ENCODE measurements around the gene FSTL5. TPM values are rescaled to one million over a fixed set of nuclear protein-coding genes. Genes with fewer than 3 reads are reported as not detected.
"Not testable (repeated sequence)": the region's sequence is repeated elsewhere in the genome, so short reads cannot be mapped to it uniquely, and the experiment has no call there.

Gene FSTL5
- not detected in 2 replicates for total RNA-seq (2012; rRNA removed)

DNA sequence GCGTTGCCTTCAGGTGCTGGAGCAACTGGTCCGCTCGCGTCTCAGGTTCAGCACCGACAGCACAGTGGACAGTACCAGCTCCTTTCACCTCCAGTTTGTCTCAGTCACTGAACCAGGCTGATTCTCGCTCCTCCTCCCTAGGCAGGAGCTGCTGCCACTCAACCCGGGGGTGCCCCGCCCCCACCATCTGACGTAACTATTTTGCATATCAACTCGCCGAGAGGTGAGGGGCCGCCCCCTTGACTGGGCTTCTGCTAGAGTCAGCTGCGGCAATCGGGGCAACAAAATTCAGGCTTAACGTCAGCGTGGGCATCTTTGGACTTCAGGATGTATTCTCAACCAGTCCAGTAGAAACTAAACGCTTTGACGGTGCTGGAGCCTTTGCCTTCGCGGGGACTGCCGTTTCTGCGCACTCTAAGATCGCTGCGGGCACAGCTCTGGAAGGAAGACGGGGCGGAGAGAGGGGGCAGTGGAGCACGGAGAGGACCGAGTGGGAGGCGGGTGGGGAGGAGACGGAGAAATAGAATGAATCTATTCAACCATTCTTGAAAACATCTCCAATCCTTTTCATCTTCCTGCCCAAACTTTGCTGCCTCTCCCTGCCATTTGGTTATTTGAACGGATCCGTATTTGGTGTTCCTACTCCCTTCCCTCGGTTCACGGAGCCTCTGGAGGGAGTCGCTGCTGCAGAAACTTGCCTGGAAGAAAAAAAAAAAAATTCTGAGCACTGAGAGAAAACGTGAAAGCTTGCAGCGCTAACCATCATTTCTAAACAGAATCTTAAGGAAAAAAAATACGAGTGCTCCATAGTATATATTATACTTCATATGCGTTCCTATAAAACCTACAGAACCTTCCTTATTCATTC is at the start of gene FSTL5:
FSTL5 (minus strand) TSS at position 109 of the 868 bp plus-strand sequence. CDS start 52,604 bp downstream, outside the sequence.
- H3K27me3 ChIP-seq (ENCODE audit: control insufficient read depth, insufficient read depth, low read length): peaks cover 3% of the 10 kb centered on the region
- peaks cover 18% of the 10 kb centered on the region for H3K4me1 ChIP-seq (ENCODE audit: control insufficient read depth, insufficient read depth, low read length)
- H3K9me3 ChIP-seq (replicated peaks; ENCODE audit: low read length): no peaks in the 10 kb centered on the region
- peak within 1 kb of the TSS; percentile 90 for H3K4me2 ChIP-seq (ENCODE audit: low read length)
- peak within 1 kb of the TSS; percentile 23 for H3K9ac ChIP-seq (ENCODE audit: low read depth, low read length)
- no peaks in the 10 kb centered on the region for H3K36me3 ChIP-seq (ENCODE audit: insufficient read depth, low read length)
- peak within 1 kb of the TSS; percentile 74 for H3K4me3 ChIP-seq (ENCODE audit: low read length)

DNA sequence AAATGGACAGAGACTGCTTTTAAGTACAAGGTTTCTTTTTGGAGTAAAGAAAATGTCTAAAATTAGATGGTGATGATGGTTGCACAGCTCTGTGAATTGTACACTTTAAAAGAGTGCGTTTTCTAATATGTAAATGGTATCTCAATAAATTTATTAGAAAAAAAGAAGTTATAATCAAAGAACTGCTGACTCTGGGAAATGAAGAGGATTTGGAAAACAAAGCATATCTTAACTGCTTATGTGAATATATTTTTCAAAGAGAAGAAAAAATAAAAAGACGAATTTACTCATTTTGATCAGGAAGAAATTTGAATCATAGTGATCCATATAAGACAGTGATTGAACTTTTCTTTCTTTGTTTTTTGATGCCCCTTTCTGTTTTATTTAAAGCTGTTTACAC is 45.9 kb upstream of the FSTL5 start:
- H3K9ac ChIP-seq (ENCODE audit: low read depth, low read length): no peak overlapping the region
- no peaks in the 10 kb centered on the region for H3K9me3 ChIP-seq (replicated peaks; ENCODE audit: low read length)
- no peaks in the 10 kb centered on the region for H3K4me1 ChIP-seq (ENCODE audit: control insufficient read depth, insufficient read depth, low read length)
- H3K4me3 ChIP-seq (ENCODE audit: low read length): no peak overlapping the region
- H3K4me2 ChIP-seq (ENCODE audit: low read length): no peak overlapping the region
- H3K36me3 ChIP-seq (ENCODE audit: insufficient read depth, low read length): no peaks in the 10 kb centered on the region
- no peaks in the 10 kb centered on the region for H3K27me3 ChIP-seq (ENCODE audit: control insufficient read depth, insufficient read depth, low read length)

DNA sequence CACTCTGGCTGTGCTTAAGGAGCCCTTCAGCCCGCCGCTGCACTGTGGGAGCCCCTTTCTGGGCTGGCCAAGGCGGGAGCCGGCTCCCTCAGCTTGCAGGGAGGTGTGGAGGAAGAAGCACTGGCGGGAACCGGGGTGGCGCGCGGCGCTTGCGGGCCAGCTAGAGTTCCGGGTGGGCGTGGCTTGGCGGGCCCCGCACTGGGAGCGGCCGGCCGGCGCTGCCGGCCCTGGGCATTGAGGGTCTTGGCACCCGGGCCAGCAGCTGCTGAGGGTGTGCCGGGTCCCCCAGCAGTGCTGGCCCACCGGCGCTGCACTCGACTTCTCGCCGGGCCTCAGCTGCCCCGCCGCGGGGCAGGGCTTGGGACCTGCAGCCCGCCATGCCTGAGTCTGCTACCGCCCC is 39.7 kb upstream of the FSTL5 start:
- H3K9me3 ChIP-seq (replicated peaks; ENCODE audit: low read length); H3K4me3 ChIP-seq (ENCODE audit: low read length); H3K36me3 ChIP-seq (ENCODE audit: insufficient read depth, low read length); H3K27me3 ChIP-seq (ENCODE audit: control insufficient read depth, insufficient read depth, low read length); H3K4me1 ChIP-seq (ENCODE audit: control insufficient read depth, insufficient read depth, low read length); H3K9ac ChIP-seq (ENCODE audit: low read depth, low read length); H3K4me2 ChIP-seq (ENCODE audit: low read length): not testable (repeated sequence)

DNA sequence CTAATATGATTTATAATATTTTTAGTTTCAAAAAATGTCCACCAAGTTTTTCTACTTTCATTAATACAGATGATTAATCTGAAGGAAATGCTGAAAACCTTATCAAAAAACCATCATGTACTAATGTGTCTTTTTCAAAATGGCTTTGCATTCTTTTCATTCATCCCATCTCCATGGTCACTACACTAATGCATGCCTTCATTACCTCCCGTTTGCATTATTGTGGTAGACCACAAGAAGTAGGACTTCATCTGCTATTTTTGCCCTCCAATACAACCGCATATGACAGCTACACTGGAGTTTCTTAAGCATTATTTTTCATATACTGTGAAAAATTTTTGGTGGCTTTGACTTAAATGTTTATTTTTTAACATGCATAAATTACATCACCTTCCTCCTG is 37.9 kb upstream of the FSTL5 start:
- Histone ChIP-seq H3K4me1 (ENCODE audit: control insufficient read depth, insufficient read depth, low read length) (no peaks in the 10 kb centered on the region), H3K27me3 (ENCODE audit: control insufficient read depth, insufficient read depth, low read length) (no peaks in the 10 kb centered on the region), H3K36me3 (ENCODE audit: insufficient read depth, low read length) (no peaks in the 10 kb centered on the region), H3K4me3 (ENCODE audit: low read length) (no peak overlapping the region), H3K9me3 (replicated peaks; ENCODE audit: low read length) (no peaks in the 10 kb centered on the region), H3K4me2 (ENCODE audit: low read length) (no peak overlapping the region), H3K9ac (ENCODE audit: low read depth, low read length) (no peak overlapping the region)

DNA sequence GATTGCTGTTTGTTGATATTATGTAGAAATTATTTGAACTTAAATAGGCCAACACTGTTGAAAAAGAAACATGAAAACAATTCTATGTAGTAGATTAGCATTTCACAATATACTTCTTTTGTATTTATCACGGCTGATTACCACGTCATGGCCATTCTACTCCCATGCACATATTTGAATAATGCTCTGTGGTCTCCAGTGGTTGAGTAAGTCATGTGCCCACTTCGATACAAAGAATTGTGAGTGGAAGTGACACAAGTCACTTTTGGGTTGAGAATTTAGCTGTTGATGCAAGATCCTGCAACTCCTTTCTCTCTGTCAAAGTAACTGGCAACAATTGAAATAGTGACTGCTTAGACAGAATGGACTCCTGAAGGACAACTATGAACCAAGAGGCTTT is 6.7 kb upstream of the FSTL5 start:
- Histone ChIP-seq H3K9me3 (replicated peaks; ENCODE audit: low read length) (no peaks in the 10 kb centered on the region), H3K4me3 (ENCODE audit: low read length) (no peak overlapping the region), H3K36me3 (ENCODE audit: insufficient read depth, low read length) (no peaks in the 10 kb centered on the region)

DNA sequence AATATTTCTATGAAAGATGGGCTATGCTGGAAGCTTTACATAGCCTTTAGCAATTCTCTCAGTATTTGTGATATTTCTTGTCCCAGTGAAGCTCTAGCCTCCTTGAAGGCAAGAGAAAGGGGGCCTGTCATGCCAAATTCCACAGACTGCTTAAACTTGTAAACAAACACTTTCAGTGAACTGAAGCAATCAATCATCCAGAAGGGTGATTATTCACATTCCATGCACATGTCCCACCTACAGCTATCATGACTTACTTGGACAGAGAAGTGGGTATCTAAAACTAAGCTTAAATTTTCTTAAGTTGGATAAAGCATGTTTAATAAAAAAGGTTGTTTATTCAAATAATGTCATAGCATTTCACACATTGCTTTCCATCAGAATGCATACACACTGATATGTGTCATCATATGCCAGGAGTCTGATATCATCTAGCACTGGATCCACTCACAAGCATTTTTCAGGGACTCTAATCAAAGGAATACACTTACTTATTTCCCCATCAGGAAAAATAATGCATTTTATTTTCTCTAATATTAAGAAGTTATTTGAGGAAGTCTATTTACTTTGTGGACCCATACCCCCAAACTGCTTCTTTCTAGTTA is 1.2 kb upstream of the FSTL5 start:
- H3K4me1 ChIP-seq (ENCODE audit: control insufficient read depth, insufficient read depth, low read length): peaks cover 18% of the 10 kb centered on the region
- H3K36me3 ChIP-seq (ENCODE audit: insufficient read depth, low read length): no peaks in the 10 kb centered on the region
- no peaks in the 10 kb centered on the region for H3K9me3 ChIP-seq (replicated peaks; ENCODE audit: low read length)
- H3K4me3 ChIP-seq (ENCODE audit: low read length): peak overlapping the region; percentile 74
- H3K9ac ChIP-seq (ENCODE audit: low read depth, low read length): no peak overlapping the region
- peak overlapping the region; percentile 90 for H3K4me2 ChIP-seq (ENCODE audit: low read length)
- H3K27me3 ChIP-seq (ENCODE audit: control insufficient read depth, insufficient read depth, low read length): peaks cover 3% of the 10 kb centered on the region

More for the DNA sequence above, 6.7 kb upstream of the FSTL5 start:
- peaks cover 3% of the 10 kb centered on the region for H3K27me3 ChIP-seq (ENCODE audit: control insufficient read depth, insufficient read depth, low read length)
- H3K4me2 ChIP-seq (ENCODE audit: low read length): no peak overlapping the region
- peaks cover 4% of the 10 kb centered on the region for H3K4me1 ChIP-seq (ENCODE audit: control insufficient read depth, insufficient read depth, low read length)
- H3K9ac ChIP-seq (ENCODE audit: low read depth, low read length): no peak overlapping the region

DNA sequence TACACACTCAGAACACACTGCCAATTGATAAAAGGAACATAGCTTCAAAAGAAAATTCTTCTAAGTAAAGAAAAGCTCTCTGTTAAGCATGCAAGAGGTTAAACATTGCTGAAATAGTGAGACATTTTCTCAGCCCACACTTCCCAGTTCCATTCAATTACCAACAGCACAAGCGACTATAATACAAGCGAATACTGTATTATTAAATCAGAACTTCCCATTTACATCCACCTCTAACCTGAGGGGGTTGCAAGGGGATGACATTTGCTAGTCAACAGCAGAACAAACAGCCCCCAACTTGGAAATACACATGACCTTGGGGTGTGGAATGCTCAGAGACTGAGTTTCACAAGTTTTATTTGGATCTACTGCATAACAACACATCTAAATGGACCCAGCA is 1.1 kb downstream of the FSTL5 start:
- peaks cover 3% of the 10 kb centered on the region for H3K27me3 ChIP-seq (ENCODE audit: control insufficient read depth, insufficient read depth, low read length)
- H3K9me3 ChIP-seq (replicated peaks; ENCODE audit: low read length): no peaks in the 10 kb centered on the region
- no peak overlapping the region for H3K9ac ChIP-seq (ENCODE audit: low read depth, low read length)
- H3K4me3 ChIP-seq (ENCODE audit: low read length): no peak overlapping the region
- no peaks in the 10 kb centered on the region for H3K36me3 ChIP-seq (ENCODE audit: insufficient read depth, low read length)
- H3K4me1 ChIP-seq (ENCODE audit: control insufficient read depth, insufficient read depth, low read length): peaks cover 18% of the 10 kb centered on the region
- H3K4me2 ChIP-seq (ENCODE audit: low read length): no peak overlapping the region

DNA sequence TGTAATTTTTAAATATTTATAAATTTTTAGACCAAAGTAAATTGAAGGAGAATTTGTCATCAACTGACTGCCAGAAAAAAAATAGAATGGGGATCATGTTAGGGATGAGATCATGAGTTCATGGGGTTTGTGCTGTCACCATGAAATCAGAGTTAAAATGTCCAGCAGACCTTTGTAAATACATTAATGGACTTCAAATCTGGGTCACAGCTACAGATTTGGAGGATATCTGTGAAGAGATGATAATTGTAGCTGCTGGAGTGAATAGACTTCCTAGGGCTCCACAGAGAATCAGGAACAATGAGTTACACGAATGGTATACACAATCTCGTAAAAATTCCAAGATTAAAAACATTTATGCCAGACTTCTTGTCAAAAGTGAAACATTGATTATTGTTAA is 6.6 kb downstream of the FSTL5 start:
- Histone ChIP-seq H3K4me2 (ENCODE audit: low read length) (no peak overlapping the region), H3K9me3 (replicated peaks; ENCODE audit: low read length) (no peaks in the 10 kb centered on the region), H3K4me3 (ENCODE audit: low read length) (no peak overlapping the region)

DNA sequence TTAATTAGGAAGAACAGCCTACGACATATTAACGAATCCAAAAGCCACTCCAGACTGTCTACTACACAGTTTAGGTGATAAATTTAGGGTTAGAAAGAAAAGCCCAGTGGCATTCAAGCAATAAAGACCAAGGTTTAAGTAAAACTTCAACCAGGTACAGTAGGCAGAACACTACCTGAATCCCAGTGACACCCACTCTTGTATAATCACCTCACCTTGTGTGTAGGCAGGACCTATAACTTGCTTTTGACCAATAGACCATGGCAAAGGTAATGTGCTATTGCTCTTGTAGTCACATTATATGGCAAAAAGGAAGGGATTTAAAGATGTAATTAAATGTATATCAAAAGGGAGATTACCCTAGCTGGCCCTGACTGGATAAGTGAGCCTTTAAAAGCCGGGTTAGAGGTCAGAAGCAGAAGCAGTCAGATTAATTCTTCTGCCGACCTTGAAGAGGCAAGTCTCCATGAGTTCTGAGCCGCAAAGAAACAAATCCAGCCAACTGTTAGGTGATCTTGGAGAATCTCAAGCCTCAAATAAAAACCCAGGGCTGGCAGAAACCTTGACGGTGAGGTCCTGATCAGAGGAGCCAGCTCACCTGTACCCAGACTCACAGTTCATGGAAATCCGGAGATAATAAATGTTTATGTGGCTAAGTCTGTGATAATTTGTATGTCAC is 8.8 kb downstream of the FSTL5 start:
- H3K9me3 ChIP-seq (replicated peaks; ENCODE audit: low read length): no peaks in the 10 kb centered on the region
- H3K27me3 ChIP-seq (ENCODE audit: control insufficient read depth, insufficient read depth, low read length): no peaks in the 10 kb centered on the region
- no peaks in the 10 kb centered on the region for H3K4me1 ChIP-seq (ENCODE audit: control insufficient read depth, insufficient read depth, low read length)
- no peak overlapping the region for H3K4me2 ChIP-seq (ENCODE audit: low read length)
- no peak overlapping the region for H3K4me3 ChIP-seq (ENCODE audit: low read length)
- no peak overlapping the region for H3K9ac ChIP-seq (ENCODE audit: low read depth, low read length)
- no peaks in the 10 kb centered on the region for H3K36me3 ChIP-seq (ENCODE audit: insufficient read depth, low read length)

More for the DNA sequence above, 6.6 kb downstream of the FSTL5 start:
- no peaks in the 10 kb centered on the region for H3K27me3 ChIP-seq (ENCODE audit: control insufficient read depth, insufficient read depth, low read length)
- H3K4me1 ChIP-seq (ENCODE audit: control insufficient read depth, insufficient read depth, low read length): no peaks in the 10 kb centered on the region
- no peak overlapping the region for H3K9ac ChIP-seq (ENCODE audit: low read depth, low read length)
- no peaks in the 10 kb centered on the region for H3K36me3 ChIP-seq (ENCODE audit: insufficient read depth, low read length)

DNA sequence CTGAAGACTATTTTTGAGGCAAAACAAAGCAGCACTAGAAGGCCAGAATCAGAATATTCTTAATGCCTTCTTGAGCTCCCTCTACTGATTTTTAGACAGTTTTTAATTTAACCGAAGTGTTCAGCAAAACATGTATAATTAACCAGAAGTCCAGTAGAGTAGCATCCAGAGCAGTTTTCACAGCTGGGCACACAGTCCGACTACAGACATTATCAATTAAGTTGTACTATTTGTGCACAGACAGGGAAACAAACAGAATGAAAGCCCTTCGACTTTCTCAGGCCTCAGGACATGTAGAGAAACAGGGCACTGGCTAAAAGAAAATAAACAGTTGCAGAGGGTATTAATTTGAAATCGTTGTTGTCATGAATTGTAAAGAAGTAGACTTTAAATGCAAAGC is 11.9 kb downstream of the FSTL5 start:
- no peaks in the 10 kb centered on the region for H3K4me1 ChIP-seq (ENCODE audit: control insufficient read depth, insufficient read depth, low read length)
- H3K4me3 ChIP-seq (ENCODE audit: low read length): no peak overlapping the region
- no peaks in the 10 kb centered on the region for H3K27me3 ChIP-seq (ENCODE audit: control insufficient read depth, insufficient read depth, low read length)
- no peaks in the 10 kb centered on the region for H3K36me3 ChIP-seq (ENCODE audit: insufficient read depth, low read length)
- no peak overlapping the region for H3K9ac ChIP-seq (ENCODE audit: low read depth, low read length)
- no peak overlapping the region for H3K4me2 ChIP-seq (ENCODE audit: low read length)
- no peaks in the 10 kb centered on the region for H3K9me3 ChIP-seq (replicated peaks; ENCODE audit: low read length)

DNA sequence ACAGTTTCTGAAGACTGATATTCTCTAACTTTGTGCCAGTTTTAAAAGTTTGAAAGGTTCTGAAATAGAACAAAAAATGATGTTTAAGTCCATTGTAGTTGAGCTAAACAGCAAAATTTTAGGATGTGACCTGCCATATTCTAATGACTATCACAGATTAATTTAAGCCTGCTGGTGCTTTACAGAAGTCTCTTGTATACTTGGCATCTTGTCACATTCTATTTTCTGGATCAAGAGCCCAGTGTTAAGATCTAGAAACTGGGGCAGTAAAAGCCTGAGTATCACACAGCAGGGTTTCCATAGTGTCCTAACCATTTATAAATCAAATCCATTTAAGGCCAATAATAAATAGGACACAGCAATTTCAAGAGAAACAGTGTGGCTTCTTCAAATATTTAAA is 12.4 kb downstream of the FSTL5 start:
- no peak overlapping the region for H3K9ac ChIP-seq (ENCODE audit: low read depth, low read length)
- H3K9me3 ChIP-seq (replicated peaks; ENCODE audit: low read length): no peaks in the 10 kb centered on the region
- no peaks in the 10 kb centered on the region for H3K4me1 ChIP-seq (ENCODE audit: control insufficient read depth, insufficient read depth, low read length)
- H3K4me3 ChIP-seq (ENCODE audit: low read length): no peak overlapping the region
- no peak overlapping the region for H3K4me2 ChIP-seq (ENCODE audit: low read length)
- H3K27me3 ChIP-seq (ENCODE audit: control insufficient read depth, insufficient read depth, low read length): no peaks in the 10 kb centered on the region
- no peaks in the 10 kb centered on the region for H3K36me3 ChIP-seq (ENCODE audit: insufficient read depth, low read length)
